ENCODE data around the gene HOXC6.

HOXC6 gene

DNA sequence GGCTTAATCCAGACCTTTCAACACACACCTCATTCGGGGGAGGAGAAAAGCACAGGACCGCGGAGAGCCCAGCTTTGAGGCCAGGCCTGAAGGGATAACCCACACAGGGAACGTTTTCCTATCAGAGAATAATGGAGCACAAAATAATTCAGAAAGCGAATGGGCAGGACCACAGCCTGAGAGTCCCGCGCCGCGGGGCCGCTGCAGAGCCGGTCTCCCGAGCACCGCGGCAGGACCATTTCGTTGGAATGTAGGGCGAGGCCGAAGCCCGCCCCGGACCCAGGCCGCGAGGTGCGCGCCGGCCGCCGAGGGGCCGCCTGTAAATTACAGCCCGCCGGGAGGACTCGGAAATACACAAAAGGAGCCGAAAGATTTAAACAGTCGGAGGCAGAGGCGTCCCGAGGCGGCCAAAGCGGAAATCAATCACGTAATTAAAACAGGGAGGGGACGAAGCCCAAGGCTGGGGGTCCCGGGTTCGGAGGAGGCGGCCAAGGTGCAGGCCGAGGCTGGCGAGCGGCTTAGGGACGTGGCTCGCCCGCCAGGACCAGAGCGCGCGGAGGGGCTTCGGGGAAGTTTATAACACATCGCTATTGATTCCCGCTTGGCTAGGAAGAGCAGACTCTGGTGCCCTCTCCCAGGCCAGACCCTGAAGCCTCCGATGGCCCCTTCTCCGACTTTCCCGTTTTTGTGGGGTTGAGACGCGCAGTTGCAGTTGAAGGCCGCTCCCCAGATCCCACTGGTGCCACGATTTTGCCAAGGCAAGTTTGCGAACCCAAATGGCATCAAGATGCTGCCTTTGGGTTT lies 19.1 kb downstream of the HOXC6 start:
- DNase-seq (ENCODE audit: insufficient read length, low spot score) (no peak), FAIRE-seq (no peak)

DNA sequence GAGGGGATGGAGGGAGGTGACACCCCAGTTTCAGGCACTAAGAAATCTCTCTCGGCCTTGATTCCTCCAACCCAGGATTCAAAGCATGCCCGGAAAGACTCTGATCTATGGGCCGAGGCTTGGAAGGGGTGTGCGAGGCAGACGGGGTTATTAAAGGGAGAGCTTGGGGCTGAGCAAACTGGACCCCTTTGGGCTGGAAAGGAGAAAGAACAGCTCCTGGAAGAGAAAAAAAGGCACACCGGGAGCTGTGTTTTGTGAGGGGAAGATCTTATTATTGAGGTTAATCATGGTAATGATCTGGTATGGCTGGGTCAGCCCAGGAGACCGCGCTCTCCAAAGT lies 19.7 kb downstream of the HOXC6 start:
- FAIRE-seq (no peak), DNase-seq (ENCODE audit: insufficient read length, low spot score) (no peak)
- TF ChIP-seq, protein P1, sequence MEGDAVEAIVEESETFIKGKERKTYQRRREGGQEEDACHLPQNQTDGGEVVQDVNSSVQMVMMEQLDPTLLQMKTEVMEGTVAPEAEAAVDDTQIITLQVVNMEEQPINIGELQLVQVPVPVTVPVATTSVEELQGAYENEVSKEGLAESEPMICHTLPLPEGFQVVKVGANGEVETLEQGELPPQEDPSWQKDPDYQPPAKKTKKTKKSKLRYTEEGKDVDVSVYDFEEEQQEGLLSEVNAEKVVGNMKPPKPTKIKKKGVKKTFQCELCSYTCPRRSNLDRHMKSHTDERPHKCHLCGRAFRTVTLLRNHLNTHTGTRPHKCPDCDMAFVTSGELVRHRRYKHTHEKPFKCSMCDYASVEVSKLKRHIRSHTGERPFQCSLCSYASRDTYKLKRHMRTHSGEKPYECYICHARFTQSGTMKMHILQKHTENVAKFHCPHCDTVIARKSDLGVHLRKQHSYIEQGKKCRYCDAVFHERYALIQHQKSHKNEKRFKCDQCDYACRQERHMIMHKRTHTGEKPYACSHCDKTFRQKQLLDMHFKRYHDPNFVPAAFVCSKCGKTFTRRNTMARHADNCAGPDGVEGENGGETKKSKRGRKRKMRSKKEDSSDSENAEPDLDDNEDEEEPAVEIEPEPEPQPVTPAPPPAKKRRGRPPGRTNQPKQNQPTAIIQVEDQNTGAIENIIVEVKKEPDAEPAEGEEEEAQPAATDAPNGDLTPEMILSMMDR (IDR thresholded peaks at IDR 0.05; ENCODE audit: insufficient read depth, missing control alignments) = no peak

More for the DNA sequence above, 19.1 kb downstream of the HOXC6 start:
- TF ChIP-seq, protein P1 (IDR thresholded peaks at IDR 0.05; ENCODE audit: insufficient read depth, missing control alignments) = no peak

DNA sequence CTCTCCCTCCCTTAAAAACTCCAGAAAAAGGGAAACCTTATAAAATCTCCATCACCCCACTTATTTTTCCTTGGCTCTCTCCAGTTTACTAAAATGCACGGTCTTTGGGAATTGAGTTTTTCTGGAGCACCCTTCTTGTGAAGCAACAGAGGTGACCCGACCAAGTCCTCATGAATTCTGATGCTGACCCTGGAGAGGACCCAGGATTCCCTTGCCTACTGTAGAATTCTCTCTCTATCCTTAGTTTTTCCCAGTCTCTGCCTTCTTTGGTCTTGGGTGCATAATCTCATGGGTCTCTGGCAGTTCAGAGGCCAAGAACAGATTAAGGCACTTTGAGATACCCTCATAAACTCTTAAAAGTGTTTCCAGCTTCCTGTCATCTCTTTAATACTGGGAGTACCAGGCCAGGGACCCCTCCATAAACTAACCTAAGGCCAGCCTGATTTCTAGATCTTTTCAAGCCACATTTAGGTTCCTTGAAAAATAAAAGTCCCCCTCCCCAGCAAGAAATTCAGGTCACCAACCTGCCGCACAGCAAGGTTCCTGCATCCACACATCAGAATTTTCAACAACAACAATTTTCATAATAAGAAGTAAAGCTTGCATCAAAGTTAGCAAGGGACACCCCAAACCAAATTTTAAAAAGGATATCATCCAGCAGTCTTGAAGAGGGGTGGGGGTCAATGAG lies 20.3 kb downstream of the HOXC6 start:
- TF ChIP-seq, protein P1 (IDR thresholded peaks at IDR 0.05; ENCODE audit: insufficient read depth, missing control alignments) = no peak
- no peak for DNase-seq (ENCODE audit: insufficient read length, low spot score)
- FAIRE-seq = no peak

DNA sequence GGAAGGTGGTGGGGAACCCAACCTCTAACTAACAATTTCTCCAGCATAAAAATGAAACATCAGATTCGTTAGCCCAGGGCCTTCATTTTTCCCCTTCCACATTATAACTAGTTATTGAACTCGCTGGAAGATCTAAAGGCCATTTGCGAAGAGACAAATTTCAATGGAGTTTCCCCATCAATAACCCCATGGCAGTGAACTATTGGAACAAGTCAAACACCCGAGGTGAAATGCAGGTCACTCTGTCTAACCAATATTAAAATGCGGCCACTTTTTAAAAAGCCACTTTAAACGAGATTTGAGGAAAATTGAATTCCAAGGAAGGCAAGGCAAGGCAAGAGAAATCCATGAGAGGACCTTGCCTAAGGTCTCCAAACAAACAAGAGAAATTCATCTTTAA lies 20.9 kb downstream of the HOXC6 start:
- TF ChIP-seq, protein P1 (IDR thresholded peaks at IDR 0.05; ENCODE audit: insufficient read depth, missing control alignments) = no peak
- FAIRE-seq (no peak), DNase-seq (ENCODE audit: insufficient read length, low spot score) (no peak)

DNA sequence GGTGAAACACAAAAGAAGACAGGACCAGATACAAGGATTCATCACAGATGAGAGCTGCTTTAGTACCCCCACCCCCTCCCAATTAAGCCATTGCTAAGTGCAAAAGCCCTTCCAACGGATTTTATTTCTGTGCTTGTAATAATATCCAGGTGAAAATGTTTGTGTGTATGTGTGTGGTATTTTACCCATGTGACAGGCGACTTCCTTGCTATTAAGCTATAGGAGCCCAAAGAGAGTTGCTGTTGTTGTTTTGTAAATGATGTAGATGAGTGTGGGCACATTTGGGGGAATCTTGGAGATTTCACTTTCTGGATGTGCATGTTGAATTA lies 22.2 kb downstream of the HOXC6 start:
- DNase-seq (ENCODE audit: insufficient read length, low spot score) (no peak), FAIRE-seq (no peak)
- TF ChIP-seq, protein P1 (IDR thresholded peaks at IDR 0.05; ENCODE audit: insufficient read depth, missing control alignments) = no peak

DNA sequence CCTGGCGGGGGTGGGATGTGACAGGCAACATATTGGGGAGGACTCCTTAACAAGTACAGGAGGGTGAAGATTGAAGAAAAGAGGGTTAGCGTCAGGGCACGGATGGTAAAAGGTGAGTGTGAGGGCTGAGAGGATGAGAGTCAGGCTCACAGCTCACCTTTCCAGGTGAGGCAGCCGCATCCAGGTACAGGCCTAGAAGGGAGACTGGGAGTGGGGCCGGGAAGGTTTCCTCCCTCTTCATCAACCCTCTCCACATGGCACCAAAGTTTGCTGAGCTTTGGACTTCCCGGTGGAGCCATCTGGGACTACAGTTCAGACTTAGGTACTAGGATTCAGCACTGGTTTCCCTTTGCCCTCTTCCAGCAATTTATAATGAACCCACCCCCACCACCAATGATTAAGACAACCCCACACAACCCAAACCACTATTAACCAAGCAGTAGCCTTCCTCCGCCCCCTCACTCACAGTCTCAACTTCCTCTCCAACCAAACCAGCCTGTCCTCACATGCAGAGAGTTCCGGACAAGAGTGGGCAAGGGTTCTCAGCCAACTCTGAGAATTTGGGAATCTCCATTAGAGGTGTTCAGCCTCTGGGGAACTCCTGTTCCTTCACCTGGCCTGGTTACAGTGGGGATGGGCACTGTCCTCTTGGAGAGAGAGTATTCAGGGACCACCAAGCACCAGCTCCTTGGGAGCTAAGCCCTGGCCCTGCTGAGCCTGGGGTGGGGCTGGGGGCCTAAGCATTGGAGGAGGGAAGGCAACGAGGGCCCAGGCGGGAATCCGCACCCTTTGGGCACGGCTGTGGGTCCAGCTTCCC lies 23.0 kb downstream of the HOXC6 start:
- no peak for FAIRE-seq
- DNase-seq (ENCODE audit: insufficient read length, low spot score) = no peak
- TF ChIP-seq, protein P1 (IDR thresholded peaks at IDR 0.05; ENCODE audit: insufficient read depth, missing control alignments) = no peak

Data from D721Med (cell line).